GM18502 (cell line): ENCODE measurements around the gene PDE6A.
A peak's percentile ranks its signal among the peaks of the same experiment; 100 is the strongest.
"Not testable (repeated sequence)": the region's sequence is repeated elsewhere in the genome, so short reads cannot be mapped to it uniquely, and the experiment has no call there.

Experiments used
- ATAC-seq: cut with Tn5 transposase; IDR thresholded peaks from one replicate; pipeline ENCODE4 v1.9.1; 2021; ENCODE audit warnings: mild to moderate bottlenecking; ENCODE audit not compliant: unreplicated experiment, poor library complexity

Gene PDE6A

DNA sequence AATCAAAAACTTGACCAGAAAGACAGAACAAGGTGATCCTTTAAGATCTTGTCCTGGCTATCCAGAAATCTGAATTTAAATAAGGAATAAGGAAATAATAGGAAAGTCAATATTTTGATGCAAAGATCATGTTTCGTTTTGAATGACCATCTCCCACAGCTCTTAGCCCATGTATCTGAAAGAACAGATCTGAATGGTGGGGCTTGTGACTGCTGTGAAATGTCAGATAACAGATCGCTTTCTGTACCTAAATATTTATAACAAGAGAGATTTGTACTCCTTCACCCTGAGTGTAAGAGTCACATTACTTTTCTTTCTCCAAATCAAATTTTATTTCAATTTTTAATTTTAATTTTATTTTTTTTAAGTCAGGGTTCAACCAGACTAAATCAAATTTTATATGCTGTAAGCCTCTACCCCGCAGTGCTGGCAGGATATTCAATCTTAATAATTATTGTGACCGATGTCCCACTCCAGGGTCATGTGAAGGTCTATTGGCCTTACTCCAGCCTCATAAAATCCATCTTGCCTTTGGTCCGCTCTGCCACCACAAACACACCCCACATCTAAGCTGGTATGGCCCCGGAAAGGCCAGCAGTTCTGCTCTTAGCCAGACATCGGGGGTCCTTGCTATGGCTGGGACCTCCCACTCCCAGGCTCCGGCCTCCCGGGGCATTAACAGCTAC lies 9.0 kb upstream of the PDE6A start:
- no peak for ATAC-seq

GRCh38 chr5:149951138-149951749 lies 6.7 kb upstream of the PDE6A start:
- no peak for ATAC-seq

- no peak for ATAC-seq
Observed at GRCh38 chr5:149948993-149949392, 4.4 kb upstream of the PDE6A start.

DNA sequence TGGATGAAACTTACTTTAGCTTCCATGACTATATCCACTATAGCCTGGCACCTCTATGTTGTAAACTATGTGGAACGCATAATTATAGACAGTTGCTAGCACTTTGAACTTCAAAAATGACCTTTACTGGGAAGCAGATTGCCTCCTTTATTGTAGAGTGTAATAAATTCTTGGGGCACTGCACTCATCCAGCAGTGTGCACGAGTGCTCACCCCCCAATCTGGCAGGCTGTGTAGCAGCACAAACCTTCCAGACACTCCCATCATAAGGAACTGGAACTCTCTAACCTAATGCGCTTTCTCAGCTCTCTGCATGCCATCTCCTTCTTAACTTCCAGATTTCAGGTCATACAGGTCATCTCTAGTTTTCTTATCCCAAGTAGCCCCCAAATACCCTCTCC lies 1.5 kb upstream of the PDE6A start:
- no peak for ATAC-seq

DNA sequence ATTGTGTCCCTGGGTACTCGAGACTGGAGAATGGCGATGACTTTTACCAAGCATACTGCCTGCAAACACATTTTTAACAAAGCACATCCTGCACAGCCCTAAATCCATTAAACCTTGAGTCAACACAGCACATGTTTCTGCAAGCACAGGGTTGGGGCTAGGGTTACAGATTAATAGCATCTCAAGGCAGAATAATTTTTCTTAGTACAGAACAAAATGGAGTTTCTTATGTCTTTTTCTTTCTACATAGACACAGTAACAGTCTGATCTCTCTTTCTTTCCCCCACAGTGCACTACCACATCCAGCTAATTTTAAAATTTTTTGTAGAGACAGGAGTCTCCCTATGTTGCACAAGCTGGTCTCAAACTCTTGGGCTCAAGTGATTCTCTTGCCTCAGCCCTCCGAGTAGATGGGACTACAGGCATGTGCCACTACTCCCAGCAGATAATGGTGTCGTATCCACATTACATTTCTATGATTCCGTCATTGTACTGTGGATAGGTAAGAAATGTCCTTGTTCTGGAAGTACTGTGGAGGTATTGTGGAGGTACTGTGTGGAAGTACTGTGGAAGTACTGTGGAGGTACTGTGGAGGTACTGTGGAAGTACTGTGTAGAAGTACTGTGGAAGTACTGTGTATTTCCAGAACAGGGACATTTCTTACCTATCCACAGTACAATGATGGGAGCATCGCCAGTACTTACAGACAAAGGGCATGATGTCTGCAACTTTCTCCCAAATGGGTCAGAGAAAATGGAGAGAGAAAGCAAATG lies 1.2 kb downstream of the PDE6A start:
- ATAC-seq, result not testable (repeated sequence)

DNA sequence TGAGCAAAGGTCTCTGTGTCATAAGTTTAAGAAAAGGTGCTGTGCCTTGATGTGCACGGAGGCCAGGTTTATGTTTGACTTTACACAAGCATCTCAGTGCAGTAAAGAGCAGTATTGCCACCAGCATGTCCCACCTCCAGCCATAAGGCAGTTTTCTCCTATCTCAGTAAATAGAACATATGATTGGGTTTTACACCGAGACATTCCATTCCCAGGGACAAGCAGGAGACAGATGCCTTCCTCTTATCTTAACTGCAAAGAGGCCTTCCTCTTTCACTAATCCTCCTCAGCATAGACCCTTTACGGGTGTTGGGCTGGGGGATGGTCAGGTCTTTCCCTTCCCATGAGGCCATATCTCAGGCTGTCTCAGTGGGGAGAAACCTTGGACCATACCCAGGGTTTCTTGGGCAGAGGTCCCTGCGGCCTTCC lies 1.8 kb downstream of the PDE6A start:
- not testable (repeated sequence) for ATAC-seq

DNA sequence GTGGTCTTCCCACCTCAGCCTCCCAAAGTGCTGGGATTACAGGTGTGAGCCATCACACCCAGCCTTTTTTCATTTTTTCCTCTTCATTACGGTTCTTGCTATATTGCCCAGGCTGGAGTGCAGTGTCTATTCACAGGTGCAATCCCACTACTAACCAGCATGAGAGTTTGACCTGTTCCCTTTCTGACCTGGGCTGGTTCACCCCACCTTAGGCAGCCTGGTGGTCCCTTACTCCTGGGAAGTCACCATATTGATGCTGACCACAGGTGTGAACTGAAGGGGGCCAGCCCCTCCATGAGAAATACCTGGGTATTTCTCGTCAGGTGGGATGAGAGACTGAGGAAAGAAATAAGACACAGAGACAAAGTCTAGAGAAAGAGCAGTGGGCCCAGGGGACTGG lies 2.4 kb downstream of the PDE6A start:
- no peak for ATAC-seq

DNA sequence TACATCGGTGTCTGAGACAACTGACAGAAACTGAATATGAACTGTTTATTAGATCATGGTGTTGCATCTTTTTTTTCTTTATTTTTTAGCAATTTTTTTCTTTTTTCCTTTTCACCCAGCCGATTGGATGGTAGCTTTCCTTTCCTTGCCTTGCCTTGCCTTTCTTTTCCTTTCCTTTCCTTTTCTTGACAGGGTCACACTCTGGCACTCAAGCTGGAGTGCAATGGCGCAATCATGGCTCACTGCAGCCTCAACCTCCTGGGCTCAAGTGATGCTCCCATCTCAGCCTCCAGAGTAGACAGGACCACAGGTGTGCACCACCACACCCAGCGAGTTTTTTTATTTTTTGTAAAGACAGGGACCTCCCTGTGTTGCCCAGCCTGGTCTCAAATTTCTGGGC lies 2.8 kb downstream of the PDE6A start:
- ATAC-seq, result no peak

- ATAC-seq, result no peak
Observed at GRCh38 chr5:149940941-149941644, 3.5 kb downstream of the PDE6A start.

- peak; percentile 77 for ATAC-seq
Observed at GRCh38 chr5:149940077-149940574, 4.5 kb downstream of the PDE6A start.

GRCh38 chr5:149939546-149939945 lies 5.0 kb downstream of the PDE6A start:
- no peak for ATAC-seq

GRCh38 chr5:149938791-149939358 lies 5.7 kb downstream of the PDE6A start:
- ATAC-seq, result no peak

- no peak for ATAC-seq
Observed at GRCh38 chr5:149938279-149938678, 6.3 kb downstream of the PDE6A start.

DNA sequence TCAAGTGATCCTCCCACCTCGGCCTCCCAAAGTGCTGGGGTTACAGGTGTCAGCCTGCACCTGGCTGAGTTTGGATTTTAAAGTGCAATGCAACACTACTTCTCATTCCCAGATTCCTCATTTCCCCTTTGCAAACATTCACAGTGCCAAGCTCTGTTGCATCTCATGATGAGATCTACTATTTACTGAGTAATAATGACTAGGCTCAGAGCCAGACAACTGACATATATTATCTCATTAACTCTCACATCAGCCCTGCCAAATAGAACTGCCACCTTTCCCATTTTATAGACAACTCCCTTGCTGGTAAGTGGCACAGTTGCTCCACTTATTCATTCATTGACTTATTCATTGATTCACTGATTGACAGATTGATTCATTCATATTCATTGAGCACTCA lies 7.0 kb downstream of the PDE6A start:
- ATAC-seq, result no peak

GRCh38 chr5:149936700-149937091 lies 7.9 kb downstream of the PDE6A start:
- no peak for ATAC-seq

GRCh38 chr5:149936044-149936699 lies 8.4 kb downstream of the PDE6A start:
- no peak for ATAC-seq

DNA sequence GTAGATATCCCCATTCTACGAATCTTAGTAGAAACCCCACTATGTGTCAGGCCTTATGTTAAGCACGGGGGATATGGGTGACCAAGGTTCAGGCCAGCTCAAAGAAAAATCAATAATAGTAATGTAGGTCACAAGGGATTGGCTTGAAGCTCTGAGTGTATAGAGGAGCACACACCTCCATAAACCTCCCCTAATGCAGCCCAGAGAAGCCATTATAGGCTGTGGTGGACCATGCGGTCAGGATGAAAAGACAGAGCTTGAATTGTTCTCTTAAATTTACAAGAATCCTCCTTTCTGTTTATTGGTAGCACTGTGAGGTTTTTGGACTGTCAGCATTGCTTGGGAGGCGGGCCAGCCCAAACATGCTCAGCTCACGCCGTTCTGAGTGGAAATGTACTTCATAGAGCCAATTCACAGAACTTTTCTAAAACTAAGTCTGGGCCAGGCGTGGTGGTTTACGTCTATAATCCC lies 9.1 kb downstream of the PDE6A start:
- ATAC-seq, result no peak

DNA sequence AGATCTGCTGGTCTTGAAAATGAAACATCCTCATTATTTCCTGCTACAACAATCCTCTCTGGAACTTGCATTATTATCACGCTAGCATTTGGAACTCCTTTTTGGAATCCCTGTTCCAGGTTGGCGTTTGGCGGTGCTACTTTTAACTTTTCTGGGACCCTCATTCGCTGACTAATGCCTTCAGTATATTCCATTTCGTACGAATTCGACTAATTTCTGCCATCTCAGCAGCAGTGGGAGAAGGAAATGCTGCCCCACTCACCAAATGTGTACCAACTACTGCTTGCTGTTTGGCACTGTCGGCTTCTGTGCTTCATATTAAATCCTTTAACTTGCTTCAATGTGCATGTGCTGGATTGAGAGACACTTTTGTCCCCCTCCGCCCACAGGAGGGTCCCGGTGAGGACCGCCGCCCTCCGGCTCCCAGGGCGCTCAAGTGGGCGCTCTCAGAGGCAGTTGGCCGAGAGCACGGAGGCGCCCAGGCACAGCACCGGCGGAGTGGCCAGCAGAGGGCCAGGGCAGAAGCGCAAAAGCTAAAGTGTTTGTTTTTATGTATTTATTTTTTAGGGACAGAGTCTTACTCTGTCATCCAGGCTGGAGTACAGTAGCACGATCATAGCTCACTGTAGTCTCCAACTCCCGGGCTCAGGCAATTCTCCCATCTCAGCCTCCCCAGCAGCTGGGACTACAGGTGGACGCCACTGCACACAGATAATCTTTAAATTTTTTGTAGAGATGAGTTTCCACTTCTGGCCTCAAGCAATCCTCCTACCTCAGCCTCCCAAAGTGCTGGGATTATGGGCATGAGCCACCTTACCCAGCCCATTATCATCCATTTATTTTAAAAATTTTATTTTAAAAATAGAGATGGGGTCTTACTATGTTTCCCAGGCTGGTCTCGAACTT lies 11.9 kb downstream of the PDE6A start:
- no peak for ATAC-seq

- ATAC-seq, result no peak
Observed at GRCh38 chr5:149931992-149932436, 12.6 kb downstream of the PDE6A start.
